Karpas-422 (cell line): Measurements from ENCODE around the gene UBE4A. TPM values are rescaled to one million over a fixed set of nuclear protein-coding genes. Genes with fewer than 3 reads are reported as not detected.

ENCODE experiments used
- DNase-seq: peaks from one replicate; pipeline ENCODE4 v3.0.0-alpha.2; 2015
- H2AFZ ChIP-seq: fragments of 200-600 bp; sonication (generic); 2 replicates; pipeline ENCODE4 v1.6.1; 2014; ENCODE audit warnings: antibody characterized with exemption, low read length, mixed read lengths
- H3K27ac ChIP-seq: fragments of 200-600 bp; sonication (generic); 2 replicates; pipeline ENCODE4 v1.5.1; 2014; ENCODE audit warnings: mild to moderate bottlenecking, low read length, moderate library complexity
- H3K27me3 ChIP-seq: fragments of 200-600 bp; sonication (generic); 2 replicates; pipeline ENCODE4 v1.6.1; 2014; ENCODE audit warnings: low read length, mixed read lengths
- H3K36me3 ChIP-seq: fragments of 200-600 bp; sonication (generic); 2 replicates; pipeline ENCODE4 v1.6.1; 2014; ENCODE audit warnings: low read length, mixed read lengths; ENCODE audit not compliant: insufficient read depth
- H3K4me1 ChIP-seq: fragments of 200-600 bp; sonication (generic); 2 replicates; pipeline ENCODE4 v1.6.1; 2014; ENCODE audit warnings: mild to moderate bottlenecking, low read length, mixed read lengths
- H3K4me2 ChIP-seq: fragments of 200-600 bp; sonication (generic); 2 replicates; pipeline ENCODE4 v1.6.1; 2014; ENCODE audit warnings: low read length, low read depth, mild to moderate bottlenecking; ENCODE audit not compliant: poor library complexity, severe bottlenecking
- H3K4me3 ChIP-seq: fragments of 200-600 bp; sonication (generic); 2 replicates; pipeline ENCODE4 v1.5.1; 2014; ENCODE audit warnings: mild to moderate bottlenecking, antibody characterized with exemption, low read length, mixed read lengths
- H3K79me2 ChIP-seq: fragments of 200-600 bp; sonication (generic); 2 replicates; pipeline ENCODE4 v1.6.1; 2014; ENCODE audit warnings: mild to moderate bottlenecking, low read length, mixed read lengths
- H3K9ac ChIP-seq: fragments of 200-600 bp; sonication (generic); 2 replicates; pipeline ENCODE4 v1.6.0; 2014; ENCODE audit warnings: low read length
- H3K9me2 ChIP-seq: fragments of 200-600 bp; sonication (generic), shearing (Covaris generic); replicated peaks from 2 replicates; pipeline ENCODE4 v1.6.0; 2014; ENCODE audit warnings: mild to moderate bottlenecking, low read length, moderate library complexity; ENCODE audit not compliant: insufficient read depth
- H3K9me3 ChIP-seq: fragments of 300-700, 200-600 bp; sonication (generic); 2 replicates; pipeline ENCODE4 v1.6.1; 2014; ENCODE audit warnings: low read length, mixed read lengths
- H4K20me1 ChIP-seq: fragments of 200-600 bp; sonication (generic); 2 replicates; pipeline ENCODE4 v1.6.1; 2014; ENCODE audit warnings: mild to moderate bottlenecking, antibody characterized with exemption, low read length, low read depth; ENCODE audit not compliant: insufficient read depth
- total RNA-seq: library from RNA; depleted of rRNA; stranded (reverse); fragments of >200 nt; shearing (Covaris generic); gene quantifications from 2 replicates; pipeline ENCODE4 v1.2.3, GENCODE V29; 2014; ENCODE audit warnings: low replicate concordance

The UBE4A gene
- total RNA-seq, 1 experiment from 2014 or later, result 26.3 TPM

DNA sequence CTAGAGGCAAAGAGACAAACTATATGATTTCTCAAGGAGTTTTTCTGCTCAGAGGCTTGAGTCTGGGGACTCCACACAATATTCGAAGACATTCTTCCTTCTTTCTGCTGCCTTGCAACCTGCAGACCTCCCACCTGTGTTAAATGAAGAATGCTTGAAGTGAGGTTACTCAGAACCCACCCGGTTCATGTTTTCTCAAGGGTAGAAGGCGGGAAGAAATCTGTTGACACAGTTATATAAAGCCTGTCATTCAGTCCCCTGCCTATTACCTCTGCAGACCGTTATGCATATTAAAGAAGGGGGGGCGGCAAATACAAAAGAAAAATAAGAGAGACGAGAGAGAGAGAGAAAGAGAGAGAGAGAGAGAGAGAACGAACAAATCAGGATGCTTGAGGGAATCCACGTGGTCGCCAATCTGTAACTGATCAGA is 74.7 kb downstream of the UBE4A start:
- Histone ChIP-seq H3K4me1 (peaks cover 30% of the 10 kb centered on the region), H3K9me2 (no peaks in the 10 kb centered on the region), H3K27ac (no peak overlapping the region), H4K20me1 (peaks cover 11% of the 10 kb centered on the region; the same call in 1 of the 2 replicates), H3K36me3 (no peaks in the 10 kb centered on the region; the same call in 1 of the 2 replicates), H3K9ac (peak overlapping the region; percentile 86), H3K4me3 (peak overlapping the region; percentile 77), H3K79me2 (peaks cover 26% of the 10 kb centered on the region), H3K4me2 (peak overlapping the region; percentile 86), H2AFZ (peak overlapping the region; percentile 7; the same call in 1 of the 2 replicates), H3K9me3 (no peaks in the 10 kb centered on the region), H3K27me3 (no peaks in the 10 kb centered on the region)
- DNase-seq, result no peak

DNA sequence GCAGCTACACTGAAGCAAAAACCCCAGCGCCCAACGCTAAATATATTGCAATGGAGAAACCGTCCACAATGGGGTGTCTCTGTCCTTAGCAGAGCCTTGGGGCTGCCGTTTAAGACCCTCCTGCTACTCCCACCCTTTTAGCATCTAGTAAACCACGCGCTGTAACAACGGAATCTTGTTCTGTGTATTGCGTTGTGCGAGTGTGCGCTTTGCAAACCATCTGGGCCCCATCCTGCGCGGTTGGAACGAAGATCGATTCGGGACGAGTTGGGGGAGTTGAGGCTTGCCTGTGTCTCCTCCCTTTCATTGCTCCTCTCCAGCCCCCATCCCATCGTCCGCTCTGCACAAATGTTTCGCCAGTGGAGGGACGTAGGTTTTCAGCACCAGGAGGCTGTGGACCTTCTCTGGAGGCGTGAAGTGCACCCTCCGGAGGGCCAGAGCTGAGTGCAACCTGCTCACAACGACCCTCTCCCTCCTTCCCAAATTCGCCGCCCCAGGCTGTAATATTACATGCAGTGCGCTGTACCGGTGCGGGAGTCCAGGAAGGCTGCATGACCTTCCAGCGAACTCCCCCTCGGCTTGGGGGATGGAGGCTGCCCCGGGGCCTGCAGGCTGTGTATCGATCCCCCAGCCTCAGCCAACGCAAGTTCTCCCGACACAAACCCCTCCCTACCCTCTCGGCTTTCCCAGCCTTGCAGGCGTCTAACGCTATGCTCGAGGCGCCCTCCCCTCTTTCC is 75.3 kb downstream of the UBE4A start:
- Histone ChIP-seq H3K27me3 (no peaks in the 10 kb centered on the region), H3K9me3 (no peaks in the 10 kb centered on the region), H3K9ac (peak overlapping the region; percentile 86), H3K36me3 (no peaks in the 10 kb centered on the region; the same call in 1 of the 2 replicates), H4K20me1 (peaks cover 11% of the 10 kb centered on the region; the same call in 1 of the 2 replicates), H3K4me1 (peaks cover 36% of the 10 kb centered on the region), H3K27ac (peak overlapping the region; percentile 93), H2AFZ (peak overlapping the region; percentile 7; the same call in 1 of the 2 replicates), H3K4me3 (peak overlapping the region; percentile 77), H3K79me2 (peaks cover 32% of the 10 kb centered on the region), H3K4me2 (peak overlapping the region; percentile 86), H3K9me2 (no peaks in the 10 kb centered on the region)
- peak; percentile 64 for DNase-seq

DNA sequence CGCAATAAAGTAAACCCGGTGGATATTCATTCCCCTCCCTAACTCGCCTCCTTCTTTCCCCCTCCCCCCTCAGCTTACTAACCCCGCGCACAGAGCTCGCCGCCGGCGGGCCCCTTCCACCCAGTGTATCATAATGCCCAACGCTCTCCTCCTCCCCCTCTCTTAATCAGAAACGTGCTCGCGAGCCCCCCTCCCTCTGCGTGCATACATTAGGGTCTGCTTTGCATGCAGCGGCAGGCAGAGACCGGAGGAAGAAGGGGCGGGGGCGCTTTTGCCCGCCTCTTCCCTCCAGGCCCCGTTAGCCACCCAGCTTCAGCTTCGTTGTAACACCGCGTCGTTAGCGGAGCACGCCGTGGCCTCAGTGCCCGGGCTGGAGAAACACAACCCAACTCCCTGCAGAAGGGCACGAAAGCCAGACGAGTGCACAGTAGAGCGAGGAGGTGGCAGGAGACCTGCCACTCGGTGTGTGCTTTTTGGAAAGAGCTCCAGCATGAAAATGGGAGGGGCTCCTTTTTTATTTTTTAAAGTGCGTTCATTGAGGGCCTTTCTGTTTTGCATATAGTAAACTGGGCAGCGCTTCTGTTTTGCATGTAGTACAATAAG is 76.0 kb downstream of the UBE4A start:
- H3K9ac ChIP-seq, result peak overlapping the region; percentile 86
- no peaks in the 10 kb centered on the region for H3K9me3 ChIP-seq
- peak overlapping the region; percentile 86 for H3K4me2 ChIP-seq
- peak; percentile 93 for DNase-seq
- no peaks in the 10 kb centered on the region for H3K9me2 ChIP-seq
- peak overlapping the region; percentile 77 for H3K4me3 ChIP-seq
- H3K36me3 ChIP-seq, result peaks cover 5% of the 10 kb centered on the region; the same call in 1 of the 2 replicates
- 0 out of 2 replicates have a peak overlapping the region, but pooled peaks have one; percentile 7 for H2AFZ ChIP-seq
- H3K79me2 ChIP-seq, result peaks cover 38% of the 10 kb centered on the region
- peak overlapping the region; percentile 93 for H3K27ac ChIP-seq
- H3K27me3 ChIP-seq, result no peaks in the 10 kb centered on the region
- H3K4me1 ChIP-seq, result peaks cover 42% of the 10 kb centered on the region
- H4K20me1 ChIP-seq, result peaks cover 11% of the 10 kb centered on the region; the same call in 1 of the 2 replicates

DNA sequence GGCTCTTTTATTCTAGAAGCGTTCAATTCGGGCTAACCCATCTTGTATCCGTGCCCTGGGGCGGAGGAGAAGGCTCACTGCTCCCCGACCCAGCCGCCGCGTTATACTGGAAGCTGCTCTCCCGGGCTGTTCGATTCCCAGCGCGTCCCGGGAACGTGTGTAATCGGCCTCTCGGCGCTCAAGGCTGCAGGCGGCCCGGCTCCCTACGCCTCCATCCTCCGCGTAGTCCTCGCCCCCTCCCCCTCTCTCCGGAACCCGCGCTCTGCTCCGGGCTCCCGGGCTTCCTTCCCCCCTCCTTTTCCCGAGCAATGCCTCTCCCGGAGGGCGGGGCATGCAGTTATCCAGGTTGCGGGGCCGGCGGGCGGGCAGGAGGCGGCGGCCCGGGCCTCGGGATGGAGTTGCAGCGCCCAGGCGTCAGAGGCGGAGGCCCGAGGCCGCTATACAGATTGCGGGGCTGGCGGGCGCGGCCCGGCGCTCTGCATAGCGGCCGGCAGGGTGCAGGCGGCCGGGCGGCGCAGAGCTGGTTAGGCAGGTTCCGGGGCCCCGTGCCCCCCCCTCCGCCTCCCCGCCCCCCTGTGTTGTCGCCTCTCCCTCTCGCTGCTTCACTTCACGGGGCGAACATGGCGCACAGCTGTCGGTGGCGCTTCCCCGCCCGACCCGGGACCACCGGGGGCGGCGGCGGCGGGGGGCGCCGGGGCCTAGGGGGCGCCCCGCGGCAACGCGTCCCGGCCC is 76.7 kb downstream of the UBE4A start, which contains the start of gene KMT2A:
Gene KMT2A, plus strand, starts transcription at position 600 of the 732 bp plus-strand sequence. Its CDS starts 21 bp downstream, at position 621.
- H2AFZ ChIP-seq, result no peak within 1 kb of the TSS
- peak; percentile 94 for DNase-seq

DNA sequence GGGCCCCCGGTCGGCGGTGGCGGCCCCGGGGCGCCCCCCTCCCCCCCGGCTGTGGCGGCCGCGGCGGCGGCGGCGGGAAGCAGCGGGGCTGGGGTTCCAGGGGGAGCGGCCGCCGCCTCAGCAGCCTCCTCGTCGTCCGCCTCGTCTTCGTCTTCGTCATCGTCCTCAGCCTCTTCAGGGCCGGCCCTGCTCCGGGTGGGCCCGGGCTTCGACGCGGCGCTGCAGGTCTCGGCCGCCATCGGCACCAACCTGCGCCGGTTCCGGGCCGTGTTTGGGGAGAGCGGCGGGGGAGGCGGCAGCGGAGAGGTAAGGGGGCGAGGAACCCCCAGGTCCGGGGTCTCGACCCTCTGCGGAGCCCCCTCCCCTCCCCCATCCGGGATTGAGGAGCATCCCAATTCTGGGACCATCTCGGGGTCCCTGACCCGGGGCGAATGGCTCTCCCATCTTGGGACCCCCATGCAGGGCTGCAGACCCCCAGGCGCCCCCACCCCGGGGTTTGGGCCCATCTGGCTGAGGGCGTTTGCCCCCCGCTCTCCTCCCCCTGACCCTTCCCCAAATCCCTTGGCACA is 77.3 kb downstream of the UBE4A start:
- peaks cover 47% of the 10 kb centered on the region for H3K4me1 ChIP-seq
- H2AFZ ChIP-seq, result no peak overlapping the region
- H3K4me2 ChIP-seq, result peak overlapping the region; percentile 92
- no peaks in the 10 kb centered on the region for H3K9me2 ChIP-seq
- peak; percentile 59 for DNase-seq
- no peaks in the 10 kb centered on the region for H3K27me3 ChIP-seq
- H3K27ac ChIP-seq, result peak overlapping the region; percentile 69
- H4K20me1 ChIP-seq, result peaks cover 11% of the 10 kb centered on the region; the same call in 1 of the 2 replicates
- H3K79me2 ChIP-seq, result peaks cover 52% of the 10 kb centered on the region
- H3K9me3 ChIP-seq, result no peaks in the 10 kb centered on the region
- H3K9ac ChIP-seq, result peak overlapping the region; percentile 90
- peak overlapping the region; percentile 83 for H3K4me3 ChIP-seq
- peaks cover 6% of the 10 kb centered on the region; the same call in 1 of the 2 replicates for H3K36me3 ChIP-seq

More for the DNA sequence above, 76.7 kb downstream of the UBE4A start, which contains the start of gene KMT2A:
- Histone ChIP-seq H3K4me3 (peak within 1 kb of the TSS; percentile 83), H3K9ac (peak within 1 kb of the TSS; percentile 90), H3K4me2 (peak within 1 kb of the TSS; percentile 92), H3K27ac (peak within 1 kb of the TSS; percentile 93), H3K9me2 (no peaks in the 10 kb centered on the region), H4K20me1 (peaks cover 11% of the 10 kb centered on the region; the same call in 1 of the 2 replicates), H3K4me1 (peaks cover 48% of the 10 kb centered on the region), H3K27me3 (no peaks in the 10 kb centered on the region), H3K79me2 (peaks cover 45% of the 10 kb centered on the region), H3K9me3 (no peaks in the 10 kb centered on the region), H3K36me3 (peaks cover 6% of the 10 kb centered on the region; the same call in 1 of the 2 replicates)

GRCh38 chr11:118437208-118438125 is 78.1 kb downstream of the UBE4A start:
- DNase-seq, result peak; percentile 56
- peaks cover 59% of the 10 kb centered on the region for H3K79me2 ChIP-seq
- H3K4me2 ChIP-seq, result peak overlapping the region; percentile 92
- H3K27me3 ChIP-seq, result no peaks in the 10 kb centered on the region
- no peaks in the 10 kb centered on the region for H3K9me3 ChIP-seq
- H3K9ac ChIP-seq, result peak overlapping the region; percentile 90
- H3K27ac ChIP-seq, result peak overlapping the region; percentile 69
- peak overlapping the region; percentile 83 for H3K4me3 ChIP-seq
- H3K4me1 ChIP-seq, result peaks cover 53% of the 10 kb centered on the region
- H2AFZ ChIP-seq, result no peak overlapping the region
- peaks cover 11% of the 10 kb centered on the region; the same call in 1 of the 2 replicates for H4K20me1 ChIP-seq
- H3K9me2 ChIP-seq, result no peaks in the 10 kb centered on the region
- H3K36me3 ChIP-seq, result peaks cover 9% of the 10 kb centered on the region; the same call in 1 of the 2 replicates
